Sigmoid colon (tissue), 7 donors: Measurements from ENCODE around the gene C1QL2. TPM values are rescaled to one million over a fixed set of nuclear protein-coding genes. Genes with fewer than 3 reads are reported as not detected.

ENCODE experiments used
- DNase-seq: peaks from one replicate; pipeline ENCODE4 v3.0.0-alpha.2; 2019
- H3K27ac ChIP-seq, 4 donors: fragments of 200-600 bp; sonication (generic); one replicate each; pipeline ENCODE4 v1.5.1; 2016 to 2019; ENCODE audit warnings: mild to moderate bottlenecking in 1 of 4
- H3K27me3 ChIP-seq, 3 donors: fragments of 200-600 bp; sonication (generic); one replicate each; pipeline ENCODE4 v1.5.1; 2019; ENCODE audit warnings: mild to moderate bottlenecking in 1 of 3
- H3K36me3 ChIP-seq, 4 donors: fragments of 200-600 bp; sonication (generic); one replicate each; pipeline ENCODE4 v1.5.1; 2016 to 2019
- H3K4me1 ChIP-seq, 4 donors: fragments of 200-600 bp; sonication (generic); one replicate each; pipeline ENCODE4 v1.5.1; 2017 to 2019
- H3K4me3 ChIP-seq, 4 donors: fragments of 200-600 bp; sonication (generic); one replicate each; pipeline ENCODE4 v1.5.1; 2017 to 2019; ENCODE audit warnings: mild to moderate bottlenecking in 2 of 4, moderate library complexity in 1 of 4
- H3K9me3 ChIP-seq, 4 donors: fragments of 200-600 bp in 3 of 4; sonication (generic) in 3 of 4; one replicate each; pipeline versions ENCODE4 v1.5.1 to v1.6.1; 2013 to 2019
- EP300 ChIP-seq, 4 donors: sonication (generic); formaldehyde crosslinking; IDR thresholded peaks; one replicate each; pipeline ENCODE4 v1.6.1; 2017; ENCODE audit warnings: antibody characterized with exemption in 4 of 4
- POLR2A ChIP-seq, 2 donors: fragments of 450-650 bp; IDR thresholded peaks; one replicate each; pipeline ENCODE4 v1.6.1; 2016; ENCODE audit warnings: antibody characterized with exemption in 2 of 2, mild to moderate bottlenecking in 2 of 2, moderate library complexity in 2 of 2
- POLR2AphosphoS5 ChIP-seq, 4 donors: sonication (generic); formaldehyde crosslinking; IDR thresholded peaks; one replicate each; pipeline ENCODE4 v1.6.1; 2017; ENCODE audit warnings: antibody characterized with exemption in 4 of 4
- WGBS, 2 donors: extraction: QIAGEN DNeasy Blood & Tissue Kit; methylation state at CpG; one replicate each; pipeline ENCODE4 v1.1.7; 2013; 5-methylcytosine and 5-hydroxymethylcytosine counted together
- intact Hi-C: fragments of 100-400 bp; cut with DNase I; formaldehyde crosslinking; loops from one replicate; pipeline ENCODE4 v1.15.1; 2023
- polyA plus RNA-seq, 3 donors: library from polyadenylated mRNA; stranded (reverse); fragments of 200-250 nt; gene quantifications; one replicate each; pipeline ENCODE4 v1.2.3, GENCODE V29; 2013
- total RNA-seq, 4 donors: library from RNA; depleted of rRNA; stranded (reverse); fragments of >200 nt; gene quantifications; one replicate each; pipeline ENCODE4 v1.1.0, GENCODE V29; 2016
- TF ChIP-seq, protein P1 (sequence below), 4 experiments: fragments of 450-650 bp in 3 of 4; fragments of 200-600 bp in 1 of 4; IDR thresholded peaks; one replicate each; pipeline ENCODE4 v1.5.1; 2016 to 2019; ENCODE audit warnings: antibody characterized with exemption in 4 of 4, mild to moderate bottlenecking in 3 of 4, moderate library complexity in 2 of 4
- donor health status: healthy with polysubstance abuse.
- donor health status: Bipolar disorder and iron deficiency.
- donor health status: healthy.

The C1QL2 gene
- total and polyA plus RNA-seq, 7 donors = not detected

DNA sequence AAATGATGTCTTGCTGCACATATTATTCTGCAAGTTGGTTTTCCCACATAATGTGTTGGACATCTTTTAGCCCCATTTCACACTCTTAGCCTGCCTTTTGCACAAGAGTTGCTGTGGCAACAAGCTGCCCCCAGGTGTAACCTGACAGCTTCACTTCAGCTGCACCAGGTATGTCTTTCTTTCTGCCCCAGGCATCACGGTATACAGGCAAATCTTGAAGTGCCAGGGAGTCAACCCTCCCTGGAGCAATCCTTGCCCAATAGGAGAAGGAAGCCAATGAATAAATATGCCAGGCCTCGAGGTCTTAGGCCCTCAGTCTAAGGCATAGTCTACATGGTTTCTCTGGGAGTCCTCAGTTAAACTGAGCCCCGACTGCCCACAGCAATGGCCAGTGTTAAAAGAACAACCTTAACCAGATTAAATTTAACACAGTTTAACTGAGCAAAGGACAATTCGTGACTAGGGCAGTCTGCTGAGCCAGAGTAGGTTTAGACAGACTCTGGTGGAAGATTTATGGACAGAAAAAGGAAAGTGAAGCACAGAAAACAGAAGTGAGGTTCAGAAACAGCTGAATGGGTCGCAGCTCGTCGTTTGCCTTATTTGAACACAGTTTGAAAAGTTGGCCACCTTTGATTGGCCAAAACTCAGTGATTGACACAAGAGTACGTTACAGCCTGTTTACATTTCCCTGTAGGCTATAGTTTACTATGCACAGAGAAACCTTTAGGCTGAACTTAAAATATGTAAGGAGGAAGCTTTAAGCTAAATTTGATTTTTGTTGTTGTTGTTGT lies 32.0 kb upstream of the C1QL2 start:
- DNase-seq = no peak
- no peaks in the 10 kb centered on the region for H3K4me1 ChIP-seq
- H3K9me3 ChIP-seq = no peaks in the 10 kb centered on the region
- H3K36me3 ChIP-seq = no peaks in the 10 kb centered on the region
- H3K27ac ChIP-seq = no peak overlapping the region
- intact Hi-C loops = no loop called here
- no peak overlapping the region for H3K4me3 ChIP-seq
- peaks cover 0 to 6% (median 0%) of the 10 kb centered on the region in 3 donors for H3K27me3 ChIP-seq
- no peak for TF ChIP-seq POLR2AphosphoS5 (IDR thresholded peaks at IDR 0.05)
- TF ChIP-seq POLR2A (IDR thresholded peaks at IDR 0.05) = no peak
- TF ChIP-seq, protein P1, sequence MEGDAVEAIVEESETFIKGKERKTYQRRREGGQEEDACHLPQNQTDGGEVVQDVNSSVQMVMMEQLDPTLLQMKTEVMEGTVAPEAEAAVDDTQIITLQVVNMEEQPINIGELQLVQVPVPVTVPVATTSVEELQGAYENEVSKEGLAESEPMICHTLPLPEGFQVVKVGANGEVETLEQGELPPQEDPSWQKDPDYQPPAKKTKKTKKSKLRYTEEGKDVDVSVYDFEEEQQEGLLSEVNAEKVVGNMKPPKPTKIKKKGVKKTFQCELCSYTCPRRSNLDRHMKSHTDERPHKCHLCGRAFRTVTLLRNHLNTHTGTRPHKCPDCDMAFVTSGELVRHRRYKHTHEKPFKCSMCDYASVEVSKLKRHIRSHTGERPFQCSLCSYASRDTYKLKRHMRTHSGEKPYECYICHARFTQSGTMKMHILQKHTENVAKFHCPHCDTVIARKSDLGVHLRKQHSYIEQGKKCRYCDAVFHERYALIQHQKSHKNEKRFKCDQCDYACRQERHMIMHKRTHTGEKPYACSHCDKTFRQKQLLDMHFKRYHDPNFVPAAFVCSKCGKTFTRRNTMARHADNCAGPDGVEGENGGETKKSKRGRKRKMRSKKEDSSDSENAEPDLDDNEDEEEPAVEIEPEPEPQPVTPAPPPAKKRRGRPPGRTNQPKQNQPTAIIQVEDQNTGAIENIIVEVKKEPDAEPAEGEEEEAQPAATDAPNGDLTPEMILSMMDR (IDR thresholded peaks at IDR 0.05) = no peak
- TF ChIP-seq EP300 (IDR thresholded peaks at IDR 0.05) = no peak
- WGBS, 2 donors = 45 to 64% methylated on average over 8 of the region's 8 CpGs

DNA sequence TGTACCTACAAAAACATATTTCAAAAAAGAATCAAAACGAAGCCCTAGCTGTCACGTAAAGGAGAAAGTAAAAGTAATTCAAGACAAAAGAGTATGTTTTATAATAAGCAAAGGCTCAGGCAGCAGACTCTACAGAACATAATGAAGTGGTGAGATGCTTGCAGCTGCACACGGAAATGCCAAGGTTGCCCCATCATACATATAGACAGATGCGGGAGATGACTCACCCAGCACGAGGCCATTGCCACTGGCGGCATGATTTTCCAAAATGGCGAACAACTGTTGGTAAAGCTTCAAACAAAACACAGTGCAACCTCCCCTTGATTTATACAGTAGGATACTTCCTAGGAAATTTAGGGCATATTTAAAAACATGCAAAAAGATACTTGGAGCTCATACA lies 26.0 kb upstream of the C1QL2 start:
- H3K4me1 ChIP-seq = no peaks in the 10 kb centered on the region
- no peak overlapping the region for H3K4me3 ChIP-seq
- no peaks in the 10 kb centered on the region for H3K27me3 ChIP-seq
- TF ChIP-seq, protein P1 (IDR thresholded peaks at IDR 0.05) = no peak
- TF ChIP-seq EP300 (IDR thresholded peaks at IDR 0.05) = no peak
- TF ChIP-seq POLR2AphosphoS5 (IDR thresholded peaks at IDR 0.05) = no peak
- no peak for TF ChIP-seq POLR2A (IDR thresholded peaks at IDR 0.05)
- H3K36me3 ChIP-seq = no peaks in the 10 kb centered on the region
- no peak for DNase-seq
- no peaks in the 10 kb centered on the region for H3K9me3 ChIP-seq
- H3K27ac ChIP-seq = no peak overlapping the region
- intact Hi-C loops = no loop called here
- 89% methylated on average over 7 of the region's 7 CpGs for WGBS, 2 donors

DNA sequence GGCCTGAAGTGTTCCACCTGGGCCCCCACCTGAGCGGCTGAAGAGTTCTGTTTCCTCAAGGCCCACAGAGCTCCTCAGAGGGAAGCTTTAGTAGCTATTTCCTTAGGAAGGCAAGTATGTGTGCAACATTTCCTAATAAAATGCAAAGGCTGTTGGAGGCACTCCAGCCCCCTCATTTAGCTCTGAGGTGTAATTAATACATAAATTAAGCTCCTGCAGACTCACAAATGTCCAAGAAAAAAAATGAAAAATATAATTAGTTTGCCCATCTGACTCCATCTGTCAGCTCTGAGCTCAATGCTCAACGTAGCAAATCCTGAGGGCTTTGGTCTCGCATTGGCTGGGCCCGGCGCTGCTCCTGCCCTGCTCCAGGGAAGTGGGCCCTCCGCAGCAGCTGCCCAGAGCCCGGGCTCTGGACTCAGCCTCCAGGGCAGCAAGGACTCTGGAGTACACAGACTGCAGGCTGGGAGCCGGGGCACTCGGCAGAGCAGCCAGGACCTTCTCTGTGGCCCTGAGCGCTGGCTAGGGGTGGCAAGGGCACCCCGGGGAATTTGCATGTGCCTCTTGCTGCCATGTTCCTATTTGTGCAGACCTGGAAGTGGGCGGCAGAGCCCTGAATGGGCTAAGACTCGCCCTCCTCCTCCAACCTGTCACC lies 23.4 kb upstream of the C1QL2 start:
- intact Hi-C loops = no loop called here

DNA sequence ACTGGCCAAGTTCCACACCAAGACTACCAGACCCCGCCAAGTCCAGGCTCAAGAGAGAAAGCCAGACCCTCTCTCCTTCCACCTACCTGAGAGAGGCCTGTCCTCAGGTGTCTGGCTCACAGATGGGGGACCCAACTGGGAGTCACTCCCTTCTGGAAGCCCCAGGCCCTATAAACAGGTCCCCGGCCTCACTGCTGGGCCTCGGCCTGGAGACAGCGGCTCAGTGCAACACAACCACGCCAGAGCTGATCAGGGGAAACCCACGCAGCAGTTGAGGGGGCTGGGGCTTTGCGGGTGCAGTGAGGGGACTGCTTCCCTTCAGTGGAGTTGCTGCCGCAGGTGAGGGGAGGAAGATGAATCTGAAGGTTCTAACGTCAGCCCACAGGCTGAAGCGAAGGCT lies 22.8 kb upstream of the C1QL2 start:
- no peak overlapping the region for H3K4me3 ChIP-seq
- TF ChIP-seq, protein P1 (IDR thresholded peaks at IDR 0.05) = no peak
- no peak for TF ChIP-seq POLR2A (IDR thresholded peaks at IDR 0.05)
- no peak for TF ChIP-seq EP300 (IDR thresholded peaks at IDR 0.05)
- no peak for TF ChIP-seq POLR2AphosphoS5 (IDR thresholded peaks at IDR 0.05)
- H3K27me3 ChIP-seq = no peaks in the 10 kb centered on the region
- H3K27ac ChIP-seq = no peak overlapping the region
- H3K4me1 ChIP-seq = no peaks in the 10 kb centered on the region
- WGBS, 2 donors = 89 to 90% methylated on average over 10 of the region's 10 CpGs
- intact Hi-C loops = no loop called here
- no peaks in the 10 kb centered on the region for H3K9me3 ChIP-seq
- no peaks in the 10 kb centered on the region for H3K36me3 ChIP-seq
- no peak for DNase-seq

More for the DNA sequence above, 23.4 kb upstream of the C1QL2 start:
- DNase-seq = no peak
- TF ChIP-seq EP300 (IDR thresholded peaks at IDR 0.05) = no peak
- TF ChIP-seq POLR2A (IDR thresholded peaks at IDR 0.05) = no peak
- TF ChIP-seq, protein P1 (IDR thresholded peaks at IDR 0.05) = no peak
- TF ChIP-seq POLR2AphosphoS5 (IDR thresholded peaks at IDR 0.05) = no peak
- Histone ChIP-seq H3K4me1 (no peaks in the 10 kb centered on the region), H3K36me3 (no peaks in the 10 kb centered on the region), H3K27ac (no peak overlapping the region), H3K27me3 (no peaks in the 10 kb centered on the region), H3K9me3 (no peaks in the 10 kb centered on the region), H3K4me3 (no peak overlapping the region)
- WGBS, 2 donors = 85 to 90% methylated on average over 13 of the region's 13 CpGs
